Immature natural killer cell (primary cell): Measurements from ENCODE around the gene HLF. TPM values are rescaled to one million over a fixed set of nuclear protein-coding genes. Genes with fewer than 3 reads are reported as not detected.

Experiments
- DNase-seq, 3 donors: peaks; one replicate each; pipeline ENCODE4 v3.0.0; 2022; ENCODE audit warnings: mixed read lengths in 1 of 3
- H3K27ac Mint-ChIP-seq, 6 donors: one replicate each; pipeline ENCODE4 v1.8.0; 2020; ENCODE audit warnings: mixed read lengths in 6 of 6, mild to moderate bottlenecking in 5 of 6, inconsistent platforms in 4 of 6, moderate library complexity in 3 of 6
- H3K27me3 Mint-ChIP-seq, 3 donors: one replicate each; pipeline ENCODE4 v1.8.0; 2020 to 2021; ENCODE audit warnings: low read depth in 3 of 3, mild to moderate bottlenecking in 3 of 3, mixed read lengths in 3 of 3, moderate library complexity in 3 of 3, inconsistent platforms in 1 of 3
- H3K36me3 Mint-ChIP-seq, 3 donors: one replicate each; pipeline ENCODE4 v1.8.0; 2020; ENCODE audit warnings: mixed read lengths in 3 of 3, inconsistent platforms in 2 of 3, mild to moderate bottlenecking in 2 of 3
- H3K4me1 Mint-ChIP-seq, 2 donors: one replicate each; pipeline ENCODE4 v1.8.0; 2020; ENCODE audit warnings: inconsistent platforms in 2 of 2, mild to moderate bottlenecking in 2 of 2, mixed read lengths in 2 of 2, moderate library complexity in 1 of 2
- H3K4me3 Mint-ChIP-seq, 5 donors: one replicate each; pipeline ENCODE4 v1.8.0; 2020; ENCODE audit warnings: mild to moderate bottlenecking in 5 of 5, mixed read lengths in 5 of 5, inconsistent platforms in 3 of 5, moderate library complexity in 3 of 5
- H3K9me3 Mint-ChIP-seq, 6 donors: one replicate each; pipeline ENCODE4 v1.8.0; 2020; ENCODE audit warnings: mild to moderate bottlenecking in 6 of 6, mixed read lengths in 6 of 6, inconsistent platforms in 4 of 6, moderate library complexity in 3 of 6
- polyA plus RNA-seq, 3 donors: library from polyadenylated mRNA; unstranded; fragments of 300-500 nt; fragmentation: Illumina TruSeq; gene quantifications; one replicate each; pipeline ENCODE4 v1.2.3, GENCODE V29; 2021

HLF gene
- polyA plus RNA-seq, 3 donors from 2014 or later: not detected

DNA sequence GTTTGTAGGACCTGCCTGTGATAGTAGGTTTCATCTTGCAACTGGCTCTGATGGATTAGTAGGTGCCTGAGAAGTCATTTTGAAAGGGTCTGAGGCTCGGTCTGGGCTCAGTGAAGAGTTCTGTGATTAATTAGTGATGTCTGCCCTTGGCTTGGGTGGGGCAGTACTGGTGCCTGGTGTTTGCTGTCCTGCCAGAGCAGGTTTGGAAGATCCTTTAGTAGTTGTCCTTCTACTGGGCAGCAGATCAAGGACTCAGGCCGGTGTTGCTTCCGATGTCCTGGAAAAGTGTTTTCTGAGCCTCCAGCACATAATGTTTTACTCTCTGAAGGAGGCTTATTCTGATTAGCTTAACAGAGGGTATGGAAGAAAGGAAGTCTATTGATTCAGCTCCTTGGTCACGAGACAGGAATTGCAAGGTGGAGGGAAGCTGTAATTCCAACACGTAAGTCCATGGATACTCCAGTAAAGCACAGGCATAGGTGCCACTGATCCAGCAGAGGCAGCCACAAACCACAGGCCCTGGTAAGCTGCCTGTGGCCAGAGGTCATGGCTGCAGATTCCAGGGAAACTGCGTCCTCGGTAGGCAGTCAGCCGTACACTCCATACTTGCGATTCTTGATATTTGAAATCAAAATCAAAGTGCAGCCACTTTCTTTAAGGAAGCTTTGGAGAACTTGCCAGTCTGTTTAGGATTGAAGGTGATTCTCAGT is 18.7 kb downstream of the HLF start:
- no peak overlapping the region for H3K4me3 Mint-ChIP-seq
- H3K4me1 Mint-ChIP-seq: no peaks in the 10 kb centered on the region
- H3K27ac Mint-ChIP-seq: no peak overlapping the region
- peaks cover 0 to 1% (median 0%) of the 10 kb centered on the region in 3 donors for H3K27me3 Mint-ChIP-seq
- no peaks in the 10 kb centered on the region for H3K9me3 Mint-ChIP-seq
- H3K36me3 Mint-ChIP-seq: peaks cover 0 to 3% (median 0%) of the 10 kb centered on the region in 3 donors
- no peak for DNase-seq

DNA sequence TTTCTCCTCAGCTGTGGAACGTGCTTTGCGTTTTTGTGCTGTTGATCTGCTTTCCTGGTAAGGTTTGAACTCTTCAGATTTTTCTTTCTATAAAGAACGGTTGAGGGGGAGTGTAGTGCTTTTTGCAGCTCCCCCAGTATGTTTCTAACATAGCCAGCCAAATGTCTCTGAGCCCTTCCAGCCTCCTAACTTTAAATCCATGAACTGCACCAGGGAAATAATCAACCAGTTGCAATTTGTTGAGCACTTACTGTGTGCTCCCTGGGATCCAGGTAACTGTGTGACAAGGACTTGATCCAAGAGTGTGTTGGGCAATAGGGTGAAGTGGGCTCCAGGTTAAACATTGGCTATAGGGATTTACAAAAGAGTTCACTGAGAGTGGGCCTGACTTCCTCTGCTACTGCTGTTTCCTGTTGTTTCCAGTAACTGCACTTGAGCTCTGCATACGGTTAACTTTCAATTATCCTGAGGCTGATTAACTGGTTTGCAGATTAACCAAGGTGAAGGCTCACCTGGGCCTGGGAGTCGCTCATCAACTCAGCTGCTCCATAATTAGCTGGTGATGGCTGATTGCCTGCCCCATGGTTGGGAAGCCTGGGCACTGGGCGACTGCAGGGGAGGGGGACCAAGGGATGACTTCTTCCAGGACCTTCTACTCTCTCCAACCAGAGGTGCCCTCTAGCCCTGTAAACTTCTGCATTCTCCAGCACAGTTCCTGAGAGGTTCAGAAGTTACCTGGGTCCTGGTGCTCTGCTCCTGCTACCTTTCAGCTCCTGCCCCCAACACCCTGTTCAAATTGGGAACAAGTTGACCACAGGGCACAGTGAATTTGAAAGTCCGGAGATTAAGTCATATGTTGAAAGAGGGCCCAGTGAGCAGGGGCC is 19.5 kb downstream of the HLF start:
- no peak overlapping the region for H3K4me3 Mint-ChIP-seq
- no peak for DNase-seq
- H3K36me3 Mint-ChIP-seq: peaks cover 0 to 3% (median 0%) of the 10 kb centered on the region in 3 donors
- no peaks in the 10 kb centered on the region for H3K9me3 Mint-ChIP-seq
- peaks cover 0 to 1% (median 0%) of the 10 kb centered on the region in 3 donors for H3K27me3 Mint-ChIP-seq
- H3K27ac Mint-ChIP-seq: no peak overlapping the region
- H3K4me1 Mint-ChIP-seq: no peaks in the 10 kb centered on the region

DNA sequence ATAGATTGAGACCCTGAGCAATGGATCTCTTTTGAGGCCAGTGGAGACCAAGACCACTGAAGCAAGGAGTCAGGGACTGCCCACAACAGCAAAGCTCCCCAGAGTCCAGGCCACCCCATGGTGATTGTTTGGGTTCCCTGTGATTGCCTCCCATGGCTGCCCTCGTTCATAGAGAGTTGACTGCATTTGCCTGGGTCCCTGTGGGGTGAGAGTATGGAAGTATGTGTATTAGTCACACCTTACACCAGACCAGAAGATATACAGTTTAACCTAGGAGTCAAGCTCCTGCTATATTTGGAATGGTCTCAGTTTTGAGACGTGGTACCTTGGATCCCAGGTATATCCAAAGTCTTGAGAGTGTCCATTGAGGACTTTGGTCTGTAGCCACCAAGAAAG is 20.2 kb downstream of the HLF start:
- no peak overlapping the region for H3K4me3 Mint-ChIP-seq
- H3K36me3 Mint-ChIP-seq: peaks cover 0 to 3% (median 0%) of the 10 kb centered on the region in 3 donors
- H3K27me3 Mint-ChIP-seq: peaks cover 0 to 1% (median 0%) of the 10 kb centered on the region in 3 donors
- no peaks in the 10 kb centered on the region for H3K4me1 Mint-ChIP-seq
- no peak for DNase-seq
- no peak overlapping the region for H3K27ac Mint-ChIP-seq
- no peaks in the 10 kb centered on the region for H3K9me3 Mint-ChIP-seq

DNA sequence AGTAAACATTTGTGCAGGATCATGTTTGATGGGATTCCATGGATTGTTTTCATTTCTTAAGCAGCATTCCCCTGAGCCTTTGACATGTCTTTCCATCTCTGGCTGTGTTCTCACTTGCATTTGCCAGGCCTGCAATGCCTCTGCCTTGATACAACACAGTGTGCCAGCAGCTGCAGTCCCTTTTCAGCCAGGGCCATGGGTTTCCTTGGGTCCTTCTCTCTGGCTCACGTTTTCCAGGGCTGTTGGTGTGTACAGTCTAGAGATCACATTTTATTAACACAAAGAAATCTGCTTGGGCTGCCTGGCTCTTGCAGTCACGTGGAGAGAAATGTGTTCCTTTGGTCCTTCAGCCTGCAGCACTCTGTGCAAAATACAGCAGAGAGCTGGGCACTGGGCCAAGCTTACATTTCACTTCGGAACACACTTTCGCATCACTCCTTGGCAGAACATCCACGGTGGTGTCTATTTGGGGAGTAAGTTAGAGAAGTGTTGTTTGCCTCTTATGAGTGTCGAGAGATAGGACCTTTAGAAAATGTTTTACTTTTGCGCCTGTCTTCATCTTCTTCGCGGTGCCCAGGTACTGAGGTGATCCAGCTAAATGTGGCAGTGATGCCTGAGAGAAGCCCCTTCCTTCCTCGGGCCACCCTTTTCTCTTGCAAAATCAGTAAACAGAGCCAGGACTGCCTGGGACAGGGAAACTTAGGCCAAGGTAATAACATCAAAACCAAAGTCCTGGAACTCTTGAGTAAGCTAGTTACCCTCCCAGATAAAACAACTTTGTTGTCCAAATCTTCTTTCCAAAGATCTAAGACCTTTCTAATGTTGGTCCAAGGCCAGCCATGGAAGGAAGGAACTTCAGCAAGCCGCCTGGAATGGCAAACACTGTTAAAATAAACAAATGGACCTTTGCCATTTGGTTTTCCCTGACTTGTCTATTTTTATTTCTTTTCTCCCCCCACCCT is 20.9 kb downstream of the HLF start:
- no peak overlapping the region for H3K4me3 Mint-ChIP-seq
- no peaks in the 10 kb centered on the region for H3K9me3 Mint-ChIP-seq
- H3K36me3 Mint-ChIP-seq: peaks cover 0 to 3% (median 0%) of the 10 kb centered on the region in 3 donors
- no peaks in the 10 kb centered on the region for H3K27me3 Mint-ChIP-seq
- H3K4me1 Mint-ChIP-seq: no peaks in the 10 kb centered on the region
- DNase-seq: no peak
- H3K27ac Mint-ChIP-seq: no peak overlapping the region

DNA sequence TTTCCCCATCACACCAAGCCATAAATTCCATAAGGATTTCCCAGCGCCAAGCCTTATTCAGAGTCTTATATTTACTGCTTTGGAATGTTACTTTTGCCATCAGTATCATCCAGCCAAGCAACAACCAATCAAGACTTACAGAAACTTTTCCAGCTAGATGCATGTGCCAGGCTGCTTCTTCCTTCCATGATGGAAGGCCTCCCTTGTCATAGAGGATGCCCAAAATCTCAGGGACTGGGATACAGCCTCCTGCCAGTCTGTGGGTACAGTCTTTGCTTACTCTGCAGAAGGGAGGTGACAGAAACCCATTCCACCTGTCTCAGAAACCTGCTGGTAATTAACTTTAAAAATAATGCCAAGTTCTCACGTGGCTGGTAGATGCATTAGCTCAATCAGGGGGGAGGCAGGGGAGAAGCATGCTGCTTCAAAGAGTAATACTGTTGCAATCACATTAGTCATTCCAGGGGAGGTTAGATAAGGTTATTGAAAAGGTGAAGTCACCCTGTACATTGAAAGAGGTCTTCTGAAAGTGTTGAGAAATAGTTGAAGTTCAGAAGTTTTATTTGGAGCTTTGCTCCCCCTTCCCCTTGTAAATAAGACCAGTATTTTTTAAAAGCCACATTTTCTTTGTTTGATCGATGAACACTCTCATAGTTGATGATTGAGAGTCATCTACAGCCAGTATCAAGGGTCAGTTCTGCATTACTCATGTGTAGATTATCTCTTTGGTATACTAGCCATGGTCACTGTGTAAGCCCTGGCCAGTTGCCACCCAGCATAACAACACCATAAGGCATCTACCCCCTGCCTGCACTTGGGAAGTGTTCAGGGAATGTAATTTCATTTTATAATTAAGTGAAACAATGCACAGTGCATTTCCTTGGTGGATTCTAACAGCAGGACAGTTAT is 22.2 kb downstream of the HLF start:
- H3K4me1 Mint-ChIP-seq: no peaks in the 10 kb centered on the region
- H3K9me3 Mint-ChIP-seq: no peaks in the 10 kb centered on the region
- DNase-seq: no peak
- no peak overlapping the region for H3K4me3 Mint-ChIP-seq
- H3K27ac Mint-ChIP-seq: no peak overlapping the region
- H3K36me3 Mint-ChIP-seq: peaks cover 0 to 3% (median 0%) of the 10 kb centered on the region in 3 donors
- no peaks in the 10 kb centered on the region for H3K27me3 Mint-ChIP-seq

DNA sequence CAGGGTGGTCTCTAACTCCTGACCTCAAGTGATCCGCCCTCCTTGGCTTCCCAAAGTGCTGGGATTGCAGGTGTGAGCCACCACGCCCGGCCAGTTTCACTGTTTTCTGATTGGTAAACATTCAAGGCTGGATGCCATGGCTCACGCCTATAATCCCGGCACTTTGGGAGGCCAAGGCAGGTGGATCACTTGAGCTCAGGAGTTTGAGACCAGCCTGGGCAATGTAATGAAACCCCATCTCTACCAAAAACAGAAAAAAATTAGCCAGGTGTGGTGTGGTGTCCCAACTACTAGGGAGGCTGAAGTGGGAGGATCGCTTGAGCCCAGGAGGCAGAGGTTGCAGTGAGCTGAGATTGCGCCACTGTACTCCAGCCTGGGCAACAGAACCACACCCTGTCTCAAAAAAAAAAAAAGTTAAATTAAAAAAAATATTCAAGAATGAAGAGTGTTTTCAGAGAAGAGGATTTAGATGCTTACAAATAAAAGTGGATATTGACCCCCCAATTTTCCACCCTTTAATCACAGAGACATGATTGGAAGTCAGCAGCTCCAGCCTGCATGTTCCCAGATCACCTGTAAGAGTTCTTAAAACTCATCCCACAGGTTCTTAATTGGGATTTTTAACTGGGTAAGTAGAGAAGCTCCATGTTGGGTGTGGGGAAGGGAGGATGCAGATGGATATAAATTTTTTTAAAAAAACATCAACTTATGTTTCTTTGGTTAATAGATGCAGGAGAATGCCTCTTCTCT is 23.8 kb downstream of the HLF start:
- DNase-seq: no peak
- Mint-ChIP-seq H3K27ac (no peak overlapping the region), H3K4me1 (no peaks in the 10 kb centered on the region), H3K4me3 (no peak overlapping the region), H3K27me3 (no peaks in the 10 kb centered on the region), H3K36me3 (peaks cover 0 to 3% (median 0%) of the 10 kb centered on the region in 3 donors), H3K9me3 (no peaks in the 10 kb centered on the region)

DNA sequence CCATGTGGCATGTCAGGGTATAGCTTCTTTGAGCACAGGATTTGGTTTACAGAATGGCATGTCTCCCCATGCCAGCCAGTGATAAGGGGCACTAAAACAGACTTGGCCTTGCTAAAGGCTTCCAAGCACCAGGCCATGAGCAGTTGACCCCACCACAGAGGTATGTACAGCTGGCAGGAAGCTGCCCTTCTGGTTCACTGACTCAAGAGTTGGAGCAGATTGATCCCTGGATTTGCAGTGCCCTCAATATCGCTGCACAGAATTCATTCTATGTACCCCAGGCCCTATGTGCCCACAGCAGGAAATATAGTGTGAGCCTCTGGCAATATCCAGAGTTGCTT is 24.3 kb downstream of the HLF start:
- Mint-ChIP-seq H3K27me3 (peaks cover 0 to 2% (median 2%) of the 10 kb centered on the region in 3 donors), H3K9me3 (no peaks in the 10 kb centered on the region), H3K4me1 (no peaks in the 10 kb centered on the region), H3K27ac (no peak overlapping the region), H3K4me3 (no peak overlapping the region), H3K36me3 (peaks cover 0 to 3% (median 0%) of the 10 kb centered on the region in 3 donors)
- DNase-seq: no peak

DNA sequence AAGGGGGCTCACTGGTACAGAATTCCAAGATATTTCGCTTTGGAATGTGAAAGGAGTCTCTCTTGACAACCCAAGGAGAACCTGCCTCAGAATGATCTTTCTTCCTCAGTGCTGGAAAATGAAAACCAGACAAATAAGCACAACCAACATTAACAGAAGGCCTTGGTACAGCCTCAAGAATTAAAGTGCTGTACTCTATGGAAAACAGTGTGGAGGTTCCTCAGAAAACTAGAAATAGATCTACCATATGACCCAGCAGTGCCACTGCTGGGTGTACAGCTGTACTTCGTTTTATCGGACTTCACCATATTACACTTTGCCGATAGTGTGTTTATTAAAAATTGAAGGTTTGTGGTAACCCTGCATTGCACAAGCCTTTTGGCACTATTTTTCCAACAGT is 25.2 kb downstream of the HLF start:
- peaks cover 0 to 2% (median 2%) of the 10 kb centered on the region in 3 donors for H3K27me3 Mint-ChIP-seq
- H3K9me3 Mint-ChIP-seq: no peaks in the 10 kb centered on the region
- peaks cover 0 to under 1% (median 0%) of the 10 kb centered on the region in 3 donors for H3K36me3 Mint-ChIP-seq
- H3K27ac Mint-ChIP-seq: no peak overlapping the region
- H3K4me3 Mint-ChIP-seq: no peak overlapping the region
- no peak for DNase-seq
- H3K4me1 Mint-ChIP-seq: no peaks in the 10 kb centered on the region

DNA sequence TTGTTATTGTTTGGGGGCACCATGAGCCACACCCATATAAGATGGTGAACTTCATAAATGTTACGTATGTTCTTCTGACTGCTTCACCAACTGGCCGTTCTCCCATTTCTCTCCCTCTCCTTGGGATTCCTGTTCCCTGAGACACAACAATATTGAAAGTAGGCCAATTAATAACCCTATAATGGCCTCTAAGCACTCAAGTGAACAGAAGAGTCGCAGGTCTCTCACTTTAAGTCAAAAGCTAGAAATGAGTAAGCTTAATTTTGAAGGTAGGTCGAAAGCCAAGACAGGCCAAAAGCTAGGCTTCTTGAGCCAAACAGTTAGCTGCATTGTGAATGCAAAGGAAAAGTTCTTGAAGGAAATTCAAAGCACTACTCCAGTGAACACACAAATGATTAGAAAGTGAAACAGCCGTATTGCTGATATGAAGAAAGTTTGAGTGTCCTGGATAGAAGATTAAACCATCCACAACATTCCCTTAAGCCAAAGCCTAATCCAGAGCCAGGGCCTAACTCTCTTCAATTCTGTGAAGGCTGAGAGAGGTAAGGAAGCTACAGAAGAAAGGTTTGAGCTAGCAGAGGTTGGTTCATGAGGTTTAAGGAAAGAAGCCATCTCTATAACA is 25.8 kb downstream of the HLF start:
- H3K27me3 Mint-ChIP-seq: peaks cover 0 to 2% (median 2%) of the 10 kb centered on the region in 3 donors
- no peaks in the 10 kb centered on the region for H3K9me3 Mint-ChIP-seq
- H3K36me3 Mint-ChIP-seq: no peaks in the 10 kb centered on the region
- no peaks in the 10 kb centered on the region for H3K4me1 Mint-ChIP-seq
- H3K4me3 Mint-ChIP-seq: no peak overlapping the region
- no peak overlapping the region for H3K27ac Mint-ChIP-seq
- no peak for DNase-seq

DNA sequence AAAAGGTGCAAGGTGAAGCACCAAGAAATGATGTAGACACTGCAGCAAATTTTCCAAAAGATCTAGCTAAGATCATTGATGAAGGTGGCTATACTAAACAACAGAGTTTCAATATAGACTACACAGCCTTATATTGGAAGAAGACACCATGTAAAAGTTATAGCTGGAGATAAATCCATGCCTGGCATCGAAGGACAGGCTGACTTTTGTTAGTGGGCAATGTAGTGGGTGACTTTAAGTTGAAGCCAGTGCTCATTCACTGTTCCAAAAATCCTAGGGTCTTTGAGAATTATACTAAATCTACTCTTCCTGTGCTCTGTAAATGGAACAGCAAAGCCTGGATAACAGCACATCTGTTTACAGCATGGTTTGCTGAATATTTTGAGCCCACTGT is 26.4 kb downstream of the HLF start:
- Mint-ChIP-seq H3K4me1 (no peaks in the 10 kb centered on the region), H3K27me3 (peaks cover 0 to 2% (median 2%) of the 10 kb centered on the region in 3 donors), H3K9me3 (no peaks in the 10 kb centered on the region), H3K36me3 (no peaks in the 10 kb centered on the region), H3K27ac (no peak overlapping the region), H3K4me3 (no peak overlapping the region)
- DNase-seq: no peak

DNA sequence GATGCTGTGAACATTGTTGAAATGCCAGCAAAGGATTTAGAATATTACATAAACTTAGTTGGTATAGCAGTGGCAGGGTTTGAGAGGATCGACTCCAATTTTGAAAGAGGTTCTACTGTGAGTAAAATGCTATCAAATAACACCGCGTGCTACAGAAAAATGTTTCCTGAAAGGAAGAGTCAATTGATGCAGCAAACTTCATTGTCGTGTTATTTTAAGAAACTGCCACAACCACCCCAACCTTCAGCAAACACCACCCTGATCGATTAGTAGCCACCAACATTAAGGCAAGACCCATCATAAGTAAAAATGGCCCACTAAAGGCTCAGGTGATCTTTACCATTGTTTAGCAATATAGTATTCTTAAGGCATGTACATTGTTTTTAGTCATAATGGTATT is 27.3 kb downstream of the HLF start:
- Mint-ChIP-seq H3K27me3 (peaks cover 0 to 2% (median 2%) of the 10 kb centered on the region in 3 donors), H3K9me3 (no peaks in the 10 kb centered on the region), H3K4me3 (no peak overlapping the region), H3K27ac (no peak overlapping the region), H3K36me3 (no peaks in the 10 kb centered on the region), H3K4me1 (no peaks in the 10 kb centered on the region)
- no peak for DNase-seq
